Central memory CD8-positive, alpha-beta T cell (primary cell): ENCODE results near the gene ARL5B.
"Not testable (repeated sequence)": the region's sequence is repeated elsewhere in the genome, so short reads cannot be mapped to it uniquely, and the experiment has no call there.

Source experiments
- ATAC-seq: fragments of 150-1000 bp; cut with Tn5 transposase; replicated peaks from 2 replicates; pipeline ENCODE4 v1.10.0; 2022; ENCODE audit warnings: mild to moderate bottlenecking, moderate FRiP score, moderate number of reproducible peaks; ENCODE audit not compliant: poor library complexity, severe bottlenecking; ENCODE audit errors: extremely low read depth
- DNase-seq, 2 donors: peaks; one replicate each; pipeline ENCODE4 v3.0.0; 2021; ENCODE audit warnings: low spot score in 2 of 2
- H3K27ac Mint-ChIP-seq: one replicate; pipeline ENCODE4 v1.8.0; 2022; ENCODE audit warnings: low read depth, mild to moderate bottlenecking, moderate library complexity, mixed read lengths
- H3K27me3 Mint-ChIP-seq: one replicate; pipeline ENCODE4 v1.8.0; 2022; ENCODE audit warnings: mixed read lengths
- H3K36me3 Mint-ChIP-seq: one replicate; pipeline ENCODE4 v1.8.0; 2022; ENCODE audit warnings: mild to moderate bottlenecking, moderate library complexity, mixed read lengths; ENCODE audit not compliant: insufficient read depth
- H3K4me1 Mint-ChIP-seq: one replicate; pipeline ENCODE4 v1.8.0; 2022; ENCODE audit warnings: mixed read lengths
- H3K4me3 Mint-ChIP-seq: one replicate; pipeline ENCODE4 v1.8.0; 2022; ENCODE audit warnings: mild to moderate bottlenecking, moderate library complexity, mixed read lengths
- H3K9me3 Mint-ChIP-seq: one replicate; pipeline ENCODE4 v1.8.0; 2022; ENCODE audit warnings: mixed read lengths

The ARL5B gene

DNA sequence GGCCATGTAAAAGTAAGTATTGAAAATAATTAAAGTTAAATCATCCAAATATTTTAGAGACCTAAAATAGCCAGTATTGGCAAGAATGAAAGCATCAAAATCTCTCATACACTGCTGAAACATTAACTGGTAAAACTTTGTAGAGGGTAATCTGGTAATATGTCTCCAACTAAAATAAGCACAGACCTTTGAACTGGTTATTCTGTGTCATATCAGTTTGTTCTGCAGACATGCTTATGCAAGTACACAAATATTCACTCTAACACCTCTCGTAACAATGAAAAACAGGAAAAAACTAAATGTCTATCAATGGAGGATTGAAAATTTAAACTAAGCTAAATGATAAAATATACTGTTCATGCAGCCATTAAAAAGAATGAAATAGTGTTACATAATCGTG, 19.5 kb upstream of the ARL5B start:
- not testable (repeated sequence) for ATAC-seq, H3K4me1 Mint-ChIP-seq, DNase-seq, H3K4me3 Mint-ChIP-seq, H3K27ac Mint-ChIP-seq, H3K9me3 Mint-ChIP-seq, H3K27me3 Mint-ChIP-seq
- peaks cover 16% of the 10 kb centered on the region for H3K36me3 Mint-ChIP-seq

DNA sequence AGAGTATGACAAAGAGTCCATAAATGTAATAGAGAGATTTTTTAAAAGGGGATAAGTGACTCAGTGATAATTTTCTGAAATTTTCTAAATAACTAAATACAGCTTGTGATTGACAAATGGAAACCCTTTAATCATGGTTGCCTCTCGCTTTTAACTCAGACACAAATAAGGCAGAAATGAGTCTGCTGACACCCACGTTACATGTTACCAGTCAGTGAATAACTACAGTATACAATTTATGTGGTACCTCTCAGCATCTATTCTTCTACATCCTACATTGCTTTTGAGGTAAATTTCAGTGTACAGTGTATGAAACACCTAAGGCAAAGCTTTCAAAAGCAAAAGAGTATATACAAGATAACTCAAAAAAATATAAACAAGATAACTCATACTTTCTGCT, 12.1 kb upstream of the ARL5B start:
- Mint-ChIP-seq H3K36me3 (peaks cover 11% of the 10 kb centered on the region), H3K27ac (no peak overlapping the region), H3K4me3 (no peak overlapping the region), H3K9me3 (no peaks in the 10 kb centered on the region), H3K4me1 (peaks cover 27% of the 10 kb centered on the region), H3K27me3 (no peaks in the 10 kb centered on the region)
- DNase-seq (no peak), ATAC-seq (no peak)

DNA sequence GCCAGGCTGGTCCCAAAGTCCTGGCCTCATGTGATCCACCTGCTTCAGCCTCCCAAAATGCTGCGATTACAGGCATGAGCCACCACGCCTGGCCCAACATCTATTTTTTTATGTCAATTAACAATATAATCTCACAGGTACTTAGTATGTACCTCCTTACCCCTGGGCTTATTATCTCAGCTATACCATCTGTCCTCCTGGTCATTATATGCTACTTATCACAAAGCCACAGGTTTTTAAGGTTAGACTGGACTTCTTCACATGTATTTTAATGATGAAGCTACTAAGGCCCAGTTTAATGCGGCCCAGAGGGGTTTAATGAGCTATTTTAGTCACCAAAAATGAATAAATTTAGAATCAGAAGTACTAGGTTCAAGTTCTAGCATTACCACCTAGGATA, 11.3 kb upstream of the ARL5B start:
- Mint-ChIP-seq H3K4me3 (no peak overlapping the region), H3K36me3 (peaks cover 13% of the 10 kb centered on the region), H3K27me3 (no peaks in the 10 kb centered on the region), H3K4me1 (peaks cover 31% of the 10 kb centered on the region), H3K9me3 (no peaks in the 10 kb centered on the region), H3K27ac (no peak overlapping the region)
- no peak for DNase-seq
- ATAC-seq = no peak

DNA sequence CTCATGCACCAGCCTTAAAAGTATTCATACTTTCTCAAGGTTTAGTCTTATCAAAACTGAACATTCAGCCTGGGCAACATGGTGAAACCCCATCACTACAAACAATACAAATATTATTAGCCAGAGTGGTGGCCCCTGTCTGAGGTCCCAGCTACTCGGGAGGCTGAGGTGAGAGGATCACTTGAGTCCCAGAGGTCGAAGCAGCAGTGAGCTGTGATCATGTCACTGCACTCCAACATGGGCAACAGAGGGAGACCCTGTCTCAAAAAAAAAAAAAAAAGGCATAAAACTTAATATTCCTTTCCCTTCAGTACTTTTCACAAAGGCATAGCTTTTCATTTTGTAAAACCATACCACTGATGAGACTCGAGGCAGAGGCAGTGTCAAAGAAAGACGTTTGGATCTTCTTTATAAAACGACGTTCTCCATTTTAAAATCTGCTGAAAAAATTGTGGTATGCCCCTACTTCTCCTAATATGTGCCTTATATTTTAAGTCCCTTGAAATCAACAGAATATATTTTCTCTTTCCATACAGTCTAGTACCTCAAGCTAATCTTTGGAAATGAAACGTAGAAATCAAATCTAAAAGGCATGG, 9.8 kb upstream of the ARL5B start:
- H3K27me3 Mint-ChIP-seq = no peaks in the 10 kb centered on the region
- no peaks in the 10 kb centered on the region for H3K9me3 Mint-ChIP-seq
- H3K4me3 Mint-ChIP-seq = peak overlapping the region; percentile 95
- H3K27ac Mint-ChIP-seq = peak overlapping the region; percentile 71
- DNase-seq = no peak
- ATAC-seq = no peak
- H3K36me3 Mint-ChIP-seq = peaks cover 13% of the 10 kb centered on the region
- peaks cover 31% of the 10 kb centered on the region for H3K4me1 Mint-ChIP-seq

DNA sequence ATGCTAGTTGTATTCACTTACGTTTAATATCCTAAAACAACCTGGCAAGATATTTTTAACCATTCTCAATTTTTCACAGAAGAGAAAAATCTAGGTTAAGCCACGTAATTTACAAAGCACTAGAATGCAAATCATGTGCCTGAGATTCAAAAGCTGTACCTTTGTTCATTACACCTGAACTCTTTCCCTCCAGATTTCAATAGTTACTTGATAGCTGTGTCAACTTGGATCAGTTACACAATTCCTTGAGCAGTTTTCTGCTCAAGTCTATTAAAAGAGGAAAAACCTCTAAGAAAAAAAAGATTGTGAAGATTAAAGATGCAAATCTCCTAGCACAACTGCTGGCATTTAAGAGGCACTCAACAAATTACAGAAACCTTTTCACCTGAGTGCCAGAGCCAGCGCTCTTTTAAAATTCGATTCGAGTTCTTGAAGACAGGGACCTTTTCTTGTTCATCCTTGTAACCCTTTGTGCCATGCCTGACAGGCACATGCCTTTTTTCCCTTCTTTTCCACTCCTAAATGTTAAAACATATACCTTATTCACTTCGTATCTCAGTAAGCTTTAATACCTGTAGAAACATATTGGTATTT, 8.7 kb upstream of the ARL5B start:
- Mint-ChIP-seq H3K4me1 (peaks cover 31% of the 10 kb centered on the region), H3K27ac (peak overlapping the region; percentile 94), H3K27me3 (no peaks in the 10 kb centered on the region), H3K4me3 (peak overlapping the region; percentile 95), H3K9me3 (no peaks in the 10 kb centered on the region), H3K36me3 (peaks cover 13% of the 10 kb centered on the region)
- no peak for ATAC-seq
- DNase-seq = no peak

DNA sequence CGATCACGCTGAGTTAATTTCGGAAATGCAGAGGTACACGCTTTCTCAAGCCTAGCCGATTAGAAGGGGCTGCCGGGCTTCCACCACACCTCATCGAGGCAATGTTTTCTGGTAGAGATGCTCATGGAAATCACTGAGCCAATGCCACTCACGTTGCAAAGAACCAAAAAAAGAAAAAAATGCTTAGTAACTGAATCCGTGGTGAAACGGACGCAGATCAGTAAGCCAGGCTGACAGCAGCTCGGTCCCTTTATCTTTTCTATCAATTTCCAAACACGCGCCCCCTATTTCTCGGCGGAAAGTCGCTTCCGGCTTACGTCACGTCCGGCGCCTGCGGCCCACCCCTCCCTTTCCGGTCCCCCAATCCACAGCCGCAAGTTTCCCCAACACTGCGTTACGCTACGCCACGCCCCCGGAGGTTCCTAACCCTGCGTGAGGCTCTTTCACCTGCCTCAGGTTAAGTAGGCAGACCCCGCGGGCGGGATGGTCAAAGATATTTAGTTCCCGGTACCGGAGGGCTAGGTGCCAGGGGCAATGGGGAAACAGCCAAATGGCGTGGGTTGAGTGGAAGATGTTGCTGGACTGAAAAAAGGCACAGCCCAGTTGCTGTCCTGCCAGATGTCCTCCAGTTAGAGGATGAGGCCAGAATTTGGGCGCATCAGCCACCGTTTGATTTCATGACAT, 7.8 kb upstream of the ARL5B start, which contains the start of gene NSUN6:
TSS of gene NSUN6 (minus strand) at position 264 of the 684 bp plus-strand sequence. CDS start 384 bp downstream, outside the sequence.
- Mint-ChIP-seq H3K27me3 (no peaks in the 10 kb centered on the region), H3K36me3 (peaks cover 11% of the 10 kb centered on the region), H3K4me3 (peak within 1 kb of the TSS; percentile 95), H3K9me3 (no peaks in the 10 kb centered on the region), H3K4me1 (peaks cover 31% of the 10 kb centered on the region), H3K27ac (peak within 1 kb of the TSS; percentile 94)
- peak; percentile 90 to 93 for DNase-seq
- peak; percentile 94 for ATAC-seq

DNA sequence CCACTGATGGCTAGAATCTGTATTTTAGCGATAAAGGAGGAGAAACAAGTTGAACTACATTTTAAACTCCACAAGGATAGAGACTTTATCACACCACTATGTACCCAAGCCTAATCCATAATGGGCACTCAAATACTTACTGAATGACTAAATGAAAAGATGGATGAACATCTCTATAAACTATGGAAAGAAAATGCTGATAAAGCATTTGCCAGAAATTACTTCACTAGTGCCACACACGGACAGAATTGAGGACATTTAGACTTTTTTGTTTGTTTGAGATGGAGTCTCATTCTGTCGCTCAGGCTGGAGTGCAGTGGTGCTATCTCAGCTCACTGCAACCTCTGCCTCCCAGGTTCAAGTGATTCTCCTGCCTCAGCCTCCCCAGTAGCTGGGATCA, 6.1 kb upstream of the ARL5B start:
- no peak for ATAC-seq
- Mint-ChIP-seq H3K4me3 (no peak overlapping the region), H3K27me3 (no peaks in the 10 kb centered on the region), H3K27ac (peak overlapping the region; percentile 29), H3K36me3 (peaks cover 12% of the 10 kb centered on the region), H3K4me1 (peaks cover 31% of the 10 kb centered on the region), H3K9me3 (no peaks in the 10 kb centered on the region)
- no peak for DNase-seq

DNA sequence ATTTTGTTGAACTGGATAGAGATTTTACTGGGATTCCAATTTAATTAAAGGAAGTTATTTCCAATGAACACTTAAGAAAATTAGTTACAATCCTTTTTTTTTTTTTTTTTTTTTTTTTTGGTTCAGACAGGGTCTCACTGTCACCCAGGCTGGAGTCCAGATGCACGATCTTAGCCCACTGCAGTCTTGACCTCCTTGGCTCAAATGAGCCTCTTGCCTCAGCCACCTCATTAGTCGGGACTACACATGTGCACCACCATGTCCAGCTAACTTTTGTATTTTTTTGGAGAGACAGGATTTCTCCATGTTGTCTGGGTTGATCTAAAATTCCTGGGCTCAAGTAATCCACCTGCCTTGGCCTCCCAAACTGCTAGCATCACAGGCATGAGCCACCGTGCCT, 2.5 kb upstream of the ARL5B start:
- Mint-ChIP-seq H3K27ac (no peak overlapping the region), H3K4me3 (no peak overlapping the region), H3K36me3 (peaks cover 16% of the 10 kb centered on the region), H3K9me3 (no peaks in the 10 kb centered on the region), H3K27me3 (no peaks in the 10 kb centered on the region), H3K4me1 (peaks cover 36% of the 10 kb centered on the region)
- ATAC-seq (no peak), DNase-seq (no peak)

DNA sequence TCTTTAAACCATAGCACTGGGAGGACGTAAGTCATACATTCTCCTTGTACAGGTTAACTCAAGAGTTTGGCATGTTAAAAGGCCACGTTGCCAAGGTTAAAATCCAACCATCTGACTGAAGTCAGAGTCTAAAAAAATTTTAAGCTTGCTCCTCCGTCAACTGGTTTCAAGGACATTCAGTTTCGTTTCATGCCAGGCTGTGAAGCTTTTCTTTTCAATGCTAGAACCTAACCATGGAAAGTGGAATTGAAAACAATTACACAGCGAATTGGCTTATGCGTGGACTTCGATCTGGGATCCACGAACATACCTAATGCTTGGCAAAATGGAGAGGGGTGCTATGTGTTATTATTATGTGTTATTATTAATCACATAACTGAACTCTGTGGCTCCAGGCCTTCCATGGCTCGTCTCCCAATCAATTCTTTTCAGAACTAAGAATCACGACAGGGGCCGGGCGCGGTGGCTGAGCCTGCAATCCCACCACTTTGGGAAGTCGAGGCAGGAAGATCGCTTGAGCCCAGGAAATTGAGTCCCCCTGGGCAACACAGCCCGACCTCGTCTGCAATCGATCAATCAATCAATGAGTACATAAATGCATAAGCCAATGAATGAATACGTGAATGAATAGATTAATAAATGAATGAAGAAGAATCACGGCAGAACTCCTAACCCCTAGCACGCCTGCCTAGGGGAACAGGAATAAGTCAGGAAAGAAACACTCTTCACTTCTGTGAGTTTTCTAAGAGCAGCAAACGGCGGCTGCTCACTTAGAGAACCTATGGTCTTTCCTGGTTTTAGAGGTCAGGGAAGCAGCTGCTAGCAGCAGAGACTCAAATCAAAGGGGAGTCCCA, 733 bp upstream of the ARL5B start:
- H3K27ac Mint-ChIP-seq = peak overlapping the region; percentile 95
- DNase-seq (no peak), ATAC-seq (peak; percentile 15)
- peaks cover 14% of the 10 kb centered on the region for H3K36me3 Mint-ChIP-seq
- peaks cover 35% of the 10 kb centered on the region for H3K4me1 Mint-ChIP-seq
- peak overlapping the region; percentile 92 for H3K4me3 Mint-ChIP-seq
- H3K9me3 Mint-ChIP-seq = no peaks in the 10 kb centered on the region
- no peaks in the 10 kb centered on the region for H3K27me3 Mint-ChIP-seq

DNA sequence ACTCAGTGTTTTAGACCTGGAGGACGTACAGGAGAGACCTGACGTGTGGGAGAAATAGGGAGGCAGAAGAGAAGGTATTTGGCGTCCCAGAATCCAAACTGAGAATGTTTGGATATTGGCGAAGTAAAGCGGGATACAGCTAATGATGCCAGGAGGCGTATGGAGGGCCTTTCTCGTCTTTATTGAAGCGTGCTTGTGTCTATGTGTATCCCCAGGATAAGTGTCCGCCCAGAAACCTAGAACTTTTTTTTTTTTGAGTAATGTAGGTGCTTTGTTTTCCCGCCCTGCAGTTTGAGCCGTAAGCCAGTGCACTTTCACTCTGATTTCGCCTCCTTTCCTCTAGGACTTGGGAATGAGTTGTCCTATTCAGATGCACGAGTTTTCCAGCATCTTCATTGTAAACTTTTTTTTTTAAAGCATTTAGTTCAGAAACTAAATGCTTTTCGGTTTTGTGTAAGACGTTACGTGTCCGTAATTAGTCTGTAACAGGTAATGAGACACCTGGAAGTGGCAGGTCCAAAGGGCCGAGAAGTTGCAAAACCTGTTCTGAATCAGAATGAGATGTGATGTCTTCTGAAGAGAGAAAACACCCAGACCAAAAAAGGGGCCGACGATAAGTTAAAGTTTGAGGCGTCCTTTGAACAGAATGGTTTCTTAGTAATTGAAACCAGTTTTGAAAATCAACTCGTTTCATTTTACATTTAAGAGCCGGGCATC, 746 bp downstream of the ARL5B start:
- peaks cover 18% of the 10 kb centered on the region for H3K36me3 Mint-ChIP-seq

DNA sequence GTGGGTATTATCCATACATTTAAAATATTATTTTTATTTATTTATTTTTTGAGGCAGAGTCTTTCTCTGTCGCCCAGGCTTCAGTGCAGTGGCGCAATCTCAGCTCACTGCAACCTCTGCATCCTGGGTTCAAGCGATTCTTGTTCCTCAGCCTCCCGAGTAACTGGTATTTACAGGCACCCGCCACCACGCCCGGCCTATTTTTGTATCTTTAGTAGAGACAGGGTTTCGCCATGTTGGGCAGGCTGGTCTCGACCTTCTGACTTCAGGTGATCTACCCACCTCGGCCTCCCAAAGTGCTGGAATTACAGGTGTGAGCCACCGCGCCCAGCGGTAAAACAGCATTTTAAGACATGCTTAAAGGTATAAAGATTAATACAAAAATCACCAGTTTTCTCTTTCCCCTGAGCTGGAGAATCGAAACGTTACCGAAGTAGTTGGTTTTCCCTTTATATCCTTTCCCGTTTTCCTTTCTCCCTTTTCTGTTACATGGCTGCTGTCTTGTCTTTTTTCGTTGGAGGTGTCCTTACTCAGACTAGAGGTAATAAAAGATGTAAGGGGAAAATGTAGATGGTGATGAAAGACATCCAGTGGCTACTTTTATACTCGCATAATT, 1.7 kb downstream of the ARL5B start:
- Mint-ChIP-seq H3K36me3 (peaks cover 19% of the 10 kb centered on the region), H3K27me3 (no peaks in the 10 kb centered on the region), H3K4me1 (peaks cover 52% of the 10 kb centered on the region), H3K9me3 (no peaks in the 10 kb centered on the region), H3K27ac (no peak overlapping the region), H3K4me3 (peak overlapping the region; percentile 92)
- no peak for DNase-seq
- ATAC-seq = no peak

More for the DNA sequence above, 746 bp downstream of the ARL5B start:
- Mint-ChIP-seq H3K4me3 (peak overlapping the region; percentile 92), H3K9me3 (no peaks in the 10 kb centered on the region), H3K27me3 (no peaks in the 10 kb centered on the region), H3K4me1 (peaks cover 43% of the 10 kb centered on the region), H3K27ac (peak overlapping the region; percentile 95)
- ATAC-seq (peak; percentile 26), DNase-seq (no peak)
